Motor neuron (in vitro differentiated cells): ENCODE data around the gene PLCB4. TPM values are rescaled to one million over a fixed set of nuclear protein-coding genes. Genes with fewer than 3 reads are reported as not detected.

Source experiments
- ATAC-seq, 8 experiments: fragments of 200-7000 bp; cut with Tn5 transposase; replicated peaks in 6 of 8; 2 replicates each; pipeline ENCODE4 v1.8.0; 2021; ENCODE audit warnings: mild to moderate bottlenecking in 8 of 8, moderate library complexity in 8 of 8
- H3K27ac ChIP-seq, 2 donors: fragments of 250-450 bp; sonication (Bioruptor Pico); 2 replicates each; pipeline ENCODE4 v1.9.0; 2021; ENCODE audit warnings: antibody characterized with exemption in 2 of 2, mild to moderate bottlenecking in 2 of 2, moderate library complexity in 1 of 2
- H3K4me1 ChIP-seq, 2 donors: fragments of 250-450 bp; sonication (Bioruptor Pico); replicated peaks in 1 of 2; 2 replicates each; pipeline ENCODE4 v1.6.1; 2021; ENCODE audit warnings: antibody characterized with exemption in 2 of 2, mild to moderate bottlenecking in 2 of 2, moderate library complexity in 1 of 2
- H3K4me3 ChIP-seq, 5 donors: fragments of 250-450 bp; sonication (Bioruptor Pico); 2 replicates each; pipeline ENCODE4 v1.9.0; 2021; ENCODE audit warnings: antibody characterized with exemption in 5 of 5, mild to moderate bottlenecking in 5 of 5, moderate library complexity in 4 of 5
- WGBS, 10 experiments: fragments of 450-650 bp; shearing (Covaris generic); methylation state at CpG; one replicate each; pipeline ENCODE4 v1.0.0; 2022; 5-methylcytosine and 5-hydroxymethylcytosine counted together
- in situ Hi-C, 9 experiments: fragments of 400-800 bp; cut with MboI; loops; one replicate each; pipeline ENCODE4 v1.15.0; 2021; ENCODE audit warnings: low sequenced_read_pairs in 9 of 9, low pct_unique_long_range_greater_than_20kb in 2 of 9; ENCODE audit not compliant: unreplicated experiment in 9 of 9
- total RNA-seq, 8 experiments: library from RNA; unstranded; fragments of 300-600 nt; gene quantifications; 2 replicates each; pipeline versions ENCODE4 v1.2.3 to v1.2.4, GENCODE V29; 2022

The PLCB4 gene
- total RNA-seq, 8 experiments from 2014 or later = 4.4 to 27.2 (median 16.2) TPM

GRCh38 chr20:9408422-9409300 lies 339.8 kb downstream of the PLCB4 start:
- WGBS, 10 experiments = 4 to 85% (median 64%) methylated on average over 5 to 10 of the region's 10 CpGs
- ATAC-seq = peak; percentile 16 to 55 (median 41)
- peaks cover 0 to 19% of the 10 kb centered on the region in 2 donors for H3K4me1 ChIP-seq
- no peak overlapping the region for H3K4me3 ChIP-seq
- in situ Hi-C loops = loop anchor here in 6 of 9 experiments (10.0 to 25.0 kb wide), 5 partner anchors 196 to 1029 kb away; partner anchors contain the start of genes MKKS (in 1 of the 6) and SLX4IP (in 1 of the 6)
- no peak overlapping the region for H3K27ac ChIP-seq

- Histone ChIP-seq H3K4me3 (no peak overlapping the region), H3K27ac (no peak overlapping the region), H3K4me1 (peaks cover 0 to 19% of the 10 kb centered on the region in 2 donors)
- ATAC-seq = no peak
- 20 to 100% (median 95%) methylated on average over 1 of the region's 1 CpG; no CpG with 5 or more reads in 2 of the 10 experiments for WGBS, 10 experiments
- in situ Hi-C loops = loop anchor here in 6 of 9 experiments (10.0 to 25.0 kb wide), 5 partner anchors 195 to 1028 kb away; partner anchors contain the start of genes MKKS (in 1 of the 6) and SLX4IP (in 1 of the 6)
These were observed 340.5 kb downstream of the PLCB4 start for GRCh38 chr20:9409352-9409751.

GRCh38 chr20:9409981-9410380 lies 341.1 kb downstream of the PLCB4 start:
- in situ Hi-C loops = loop anchor here (10.0 to 25.0 kb wide), 6 partner anchors 195 to 1027 kb away; partner anchors contain the start of genes MKKS (in 1 of the 9) and SLX4IP (in 1 of the 9)
- Histone ChIP-seq H3K27ac (no peak overlapping the region), H3K4me3 (no peak overlapping the region), H3K4me1 (peaks cover 0 to 19% of the 10 kb centered on the region in 2 donors)
- peak in 2 of 8 experiments; percentile 73 to 78 for ATAC-seq
- WGBS, 10 experiments = 20 to 100% (median 74%) methylated on average over 1 to 2 of the region's 2 CpGs; no CpG with 5 or more reads in 2 of the 10 experiments

- peaks cover 0 to 19% of the 10 kb centered on the region in 2 donors for H3K4me1 ChIP-seq
- no peak overlapping the region for H3K4me3 ChIP-seq
- H3K27ac ChIP-seq = no peak overlapping the region
- no peak for ATAC-seq
- in situ Hi-C loops = loop anchor here in 7 of 9 experiments (10.0 to 25.0 kb wide), 6 partner anchors 193 to 1025 kb away; partner anchors contain the start of genes MKKS (in 1 of the 7) and SLX4IP (in 1 of the 7)
- 63 to 100% (median 86%) methylated on average over 1 of the region's 1 CpG; no CpG with 5 or more reads in 3 of the 10 experiments for WGBS, 10 experiments
These were observed 342.9 kb downstream of the PLCB4 start for GRCh38 chr20:9411833-9412232.

GRCh38 chr20:9412309-9412708 lies 343.4 kb downstream of the PLCB4 start:
- Histone ChIP-seq H3K4me3 (no peak overlapping the region), H3K27ac (no peak overlapping the region), H3K4me1 (peaks cover 0 to 19% of the 10 kb centered on the region in 2 donors)
- 60 to 100% (median 93%) methylated on average over 1 to 4 of the region's 5 CpGs; no CpG with 5 or more reads in 2 of the 10 experiments for WGBS, 10 experiments
- no peak for ATAC-seq
- in situ Hi-C loops = loop anchor here in 7 of 9 experiments (10.0 to 25.0 kb wide), 6 partner anchors 192 to 1025 kb away; partner anchors contain the start of genes MKKS (in 1 of the 7) and SLX4IP (in 1 of the 7)

GRCh38 chr20:9413001-9413400 lies 344.1 kb downstream of the PLCB4 start:
- ATAC-seq = no peak
- Histone ChIP-seq H3K4me1 (peaks cover 0 to 19% of the 10 kb centered on the region in 2 donors), H3K4me3 (no peak overlapping the region), H3K27ac (no peak overlapping the region)
- in situ Hi-C loops = loop anchor here in 7 of 9 experiments (10.0 to 25.0 kb wide), 6 partner anchors 192 to 1024 kb away; partner anchors contain the start of genes MKKS (in 1 of the 7) and SLX4IP (in 1 of the 7)
- WGBS, 10 experiments = 20 to 100% (median 96%) methylated on average over 1 to 7 of the region's 10 CpGs; no CpG with 5 or more reads in 3 of the 10 experiments

- in situ Hi-C loops = loop anchor here in 7 of 9 experiments (10.0 to 25.0 kb wide), 6 partner anchors 189 to 1022 kb away; partner anchors contain the start of genes MKKS (in 1 of the 7) and SLX4IP (in 1 of the 7)
- ATAC-seq = no peak
- WGBS, 10 experiments = 67 to 100% (median 100%) methylated on average over 1 to 2 of the region's 2 CpGs; no CpG with 5 or more reads in 5 of the 10 experiments
- Histone ChIP-seq H3K4me3 (no peak overlapping the region), H3K4me1 (peaks cover 0 to 9% of the 10 kb centered on the region in 2 donors), H3K27ac (no peak overlapping the region)
These were observed 346.5 kb downstream of the PLCB4 start for GRCh38 chr20:9415426-9415825.

GRCh38 chr20:9416421-9416820 lies 347.5 kb downstream of the PLCB4 start:
- no peak for ATAC-seq
- H3K4me1 ChIP-seq = peaks cover 0 to 5% of the 10 kb centered on the region in 2 donors
- no peak overlapping the region for H3K4me3 ChIP-seq
- in situ Hi-C loops = loop anchor here in 7 of 9 experiments (10.0 to 25.0 kb wide), 6 partner anchors 188 to 1021 kb away; partner anchors contain the start of genes MKKS (in 1 of the 7) and SLX4IP (in 1 of the 7)
- 64 to 92% (median 84%) methylated on average over 1 to 2 of the region's 3 CpGs; no CpG with 5 or more reads in 5 of the 10 experiments for WGBS, 10 experiments
- no peak overlapping the region for H3K27ac ChIP-seq

GRCh38 chr20:9417665-9418064 lies 348.8 kb downstream of the PLCB4 start:
- in situ Hi-C loops = loop anchor here in 7 of 9 experiments (10.0 to 25.0 kb wide), 6 partner anchors 187 to 1020 kb away; partner anchors contain the start of genes MKKS (in 1 of the 7) and SLX4IP (in 1 of the 7)
- no peak for ATAC-seq
- Histone ChIP-seq H3K27ac (no peak overlapping the region), H3K4me1 (no peaks in the 10 kb centered on the region), H3K4me3 (no peak overlapping the region)

GRCh38 chr20:9422321-9423057 lies 353.6 kb downstream of the PLCB4 start:
- WGBS, 10 experiments = 30 to 90% (median 77%) methylated on average over 2 to 5 of the region's 5 CpGs
- peak in 1 of 8 experiments; percentile 74 for ATAC-seq
- Histone ChIP-seq H3K4me1 (peaks cover 0 to 5% of the 10 kb centered on the region in 2 donors), H3K4me3 (no peak overlapping the region), H3K27ac (no peak overlapping the region)
- in situ Hi-C loops = loop anchor here in 4 of 9 experiments (25.0 kb wide), 4 partner anchors 190 to 1015 kb away; partner anchors contain the start of genes MKKS (in 1 of the 4) and SLX4IP (in 1 of the 4)

GRCh38 chr20:9424551-9424950 lies 355.7 kb downstream of the PLCB4 start:
- in situ Hi-C loops = loop anchor here in 4 of 9 experiments (25.0 kb wide), 4 partner anchors 188 to 1013 kb away; partner anchors contain the start of genes MKKS (in 1 of the 4) and SLX4IP (in 1 of the 4)
- peaks cover 0 to 17% of the 10 kb centered on the region in 2 donors for H3K4me1 ChIP-seq
- no peak for ATAC-seq
- WGBS, 10 experiments = 100% methylated on average over 1 to 3 of the region's 3 CpGs; no CpG with 5 or more reads in 5 of the 10 experiments
- H3K4me3 ChIP-seq = no peak overlapping the region
- H3K27ac ChIP-seq = no peak overlapping the region
